ENCODE data around the gene LSM10. TPM values are rescaled to one million over a fixed set of nuclear protein-coding genes. Genes with fewer than 3 reads are reported as not detected.

Gene LSM10
- total RNA-seq, 1 donor from 2014 or later: 58.6 TPM

DNA sequence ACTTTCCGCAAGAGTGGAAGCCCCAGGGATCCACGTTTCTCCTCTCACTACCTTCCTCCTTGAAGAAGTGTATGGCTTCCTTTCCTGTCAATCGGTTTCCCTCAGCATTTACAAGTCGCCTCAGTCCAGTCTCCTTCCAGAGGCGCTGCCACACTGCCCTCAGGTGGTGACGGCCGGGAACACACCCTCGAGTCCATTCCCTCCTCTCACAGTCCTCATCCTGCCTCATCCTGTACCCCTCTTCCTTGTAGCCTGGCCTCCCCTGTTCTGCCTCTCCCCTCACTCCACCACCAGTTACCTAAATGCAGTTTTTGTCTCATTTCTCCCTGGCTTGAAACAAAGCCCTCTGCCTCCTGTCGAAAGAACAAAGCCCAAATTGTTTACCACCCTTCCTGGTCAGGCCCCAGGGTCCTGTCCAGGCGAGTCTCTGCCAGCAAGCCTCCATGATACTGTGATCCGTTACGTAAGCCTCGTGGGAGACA lies 23.2 kb upstream of the LSM10 start:
- DNase-seq: peak; percentile 98
- intact Hi-C loops (cut with micrococcal nuclease): loop anchor here (1.0 to 5.0 kb wide), 6 partner anchors 35 to 324 kb away; partner anchors contain the start of genes SH3D21 and TRAPPC3
- Mint-ChIP-seq H3K4me3 (peak overlapping the region; percentile 26), H3K27me3 (no peaks in the 10 kb centered on the region), H3K9me3 (no peaks in the 10 kb centered on the region), H3K4me1 (peaks cover 12% of the 10 kb centered on the region), H3K36me3 (ENCODE audit: low read depth) (no peaks in the 10 kb centered on the region), H3K27ac (peak overlapping the region; percentile 64)

DNA sequence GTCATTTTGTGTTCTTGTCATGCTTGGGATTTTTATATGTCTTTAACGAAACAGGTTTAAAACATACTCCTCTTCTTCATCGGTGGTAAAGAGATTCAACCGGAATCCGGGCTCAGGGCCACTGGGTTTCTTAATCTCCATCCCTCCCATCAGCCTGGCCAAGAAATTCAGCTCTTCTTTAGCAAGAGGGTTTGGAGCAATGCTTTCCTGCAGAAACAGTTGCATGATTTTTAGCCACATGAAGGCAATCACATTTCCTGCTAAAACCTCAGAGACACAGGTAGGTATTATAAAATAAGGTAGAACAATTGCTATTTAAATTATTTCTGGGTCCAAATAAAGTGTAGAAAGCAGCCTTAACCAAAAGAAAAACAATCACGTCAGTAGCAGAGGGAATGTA lies 22.7 kb upstream of the LSM10 start:
- Mint-ChIP-seq H3K4me3 (peak overlapping the region; percentile 26), H3K27me3 (no peaks in the 10 kb centered on the region), H3K9me3 (no peaks in the 10 kb centered on the region)

DNA sequence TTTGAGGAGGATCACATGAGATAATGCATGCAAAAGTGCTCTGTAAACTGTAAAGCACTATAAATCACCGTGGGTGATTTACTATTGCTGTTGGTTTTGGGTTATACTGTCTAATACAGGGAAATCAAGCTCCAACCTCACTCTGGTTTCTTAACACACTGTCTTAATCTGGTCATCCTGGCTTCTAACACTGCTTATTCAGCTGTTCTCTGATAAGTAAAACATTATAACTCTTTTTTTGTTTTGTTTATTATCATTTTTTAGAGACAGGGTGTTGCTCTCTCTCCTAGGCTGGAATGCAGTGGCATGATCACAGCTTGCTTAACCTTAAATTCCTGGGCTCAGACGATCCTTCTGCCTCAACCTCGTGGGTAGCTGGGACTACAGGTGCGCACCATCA lies 21.9 kb upstream of the LSM10 start:
- no peak for DNase-seq
- no peak overlapping the region for H3K4me3 Mint-ChIP-seq
- no peak overlapping the region for H3K27ac Mint-ChIP-seq
- no peaks in the 10 kb centered on the region for H3K36me3 Mint-ChIP-seq (ENCODE audit: low read depth)
- H3K4me1 Mint-ChIP-seq: peaks cover 10% of the 10 kb centered on the region
- no peaks in the 10 kb centered on the region for H3K27me3 Mint-ChIP-seq
- H3K9me3 Mint-ChIP-seq: no peaks in the 10 kb centered on the region
- intact Hi-C loops (cut with micrococcal nuclease): no loop called here

More for the DNA sequence above, 22.7 kb upstream of the LSM10 start:
- peaks cover 10% of the 10 kb centered on the region for H3K4me1 Mint-ChIP-seq
- H3K27ac Mint-ChIP-seq: peak overlapping the region; percentile 64
- no peak for DNase-seq
- no peaks in the 10 kb centered on the region for H3K36me3 Mint-ChIP-seq (ENCODE audit: low read depth)
- intact Hi-C loops (cut with micrococcal nuclease): loop anchor here (1.0 to 5.0 kb wide), 5 partner anchors 34 to 323 kb away; partner anchors contain the start of genes SH3D21 and TRAPPC3

DNA sequence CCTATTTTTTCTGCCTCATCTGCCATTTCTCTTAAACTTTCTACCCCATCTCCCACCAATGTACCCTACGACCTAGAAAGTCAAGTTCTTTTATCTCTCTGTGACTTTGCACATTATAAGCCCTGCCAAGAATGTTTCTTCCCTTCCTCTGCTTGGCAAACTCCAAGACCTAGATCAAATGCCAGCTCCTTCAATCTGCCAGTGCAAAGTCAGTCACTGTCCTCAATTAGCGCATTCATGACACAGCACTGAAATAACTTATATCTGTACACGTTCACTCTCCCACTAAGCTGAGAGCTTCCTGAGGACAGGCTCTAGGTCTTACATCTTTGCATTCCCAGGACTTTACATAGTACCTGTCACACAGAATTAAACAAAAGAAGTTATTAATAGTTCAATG lies 21.4 kb upstream of the LSM10 start:
- H3K36me3 Mint-ChIP-seq (ENCODE audit: low read depth): no peaks in the 10 kb centered on the region
- H3K4me3 Mint-ChIP-seq: no peak overlapping the region
- H3K27ac Mint-ChIP-seq: no peak overlapping the region
- no peaks in the 10 kb centered on the region for H3K27me3 Mint-ChIP-seq
- intact Hi-C loops (cut with micrococcal nuclease): no loop called here
- H3K9me3 Mint-ChIP-seq: no peaks in the 10 kb centered on the region
- DNase-seq: no peak
- H3K4me1 Mint-ChIP-seq: peaks cover 10% of the 10 kb centered on the region

DNA sequence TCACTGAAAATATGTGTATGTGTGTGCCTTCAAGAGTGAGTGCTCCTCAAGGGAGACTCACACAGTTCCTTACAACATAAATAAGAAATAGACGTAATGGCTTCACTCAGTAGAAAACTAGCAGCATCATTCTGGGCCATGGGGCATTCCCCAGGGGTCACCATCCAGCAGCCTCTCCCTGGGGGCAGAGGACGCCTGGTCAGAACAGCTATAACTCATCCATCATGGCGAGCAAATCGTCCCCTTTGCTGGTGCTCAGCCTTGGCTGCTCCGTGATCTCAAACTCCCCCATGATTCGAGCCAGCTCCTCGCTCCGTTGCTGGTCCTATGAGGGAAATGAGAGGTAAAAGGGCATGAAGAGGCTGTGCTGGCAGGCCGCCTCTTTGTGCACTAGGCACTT lies 20.2 kb upstream of the LSM10 start:
- Mint-ChIP-seq H3K4me3 (no peak overlapping the region), H3K9me3 (no peaks in the 10 kb centered on the region), H3K36me3 (ENCODE audit: low read depth) (no peaks in the 10 kb centered on the region), H3K4me1 (peaks cover 10% of the 10 kb centered on the region), H3K27ac (no peak overlapping the region), H3K27me3 (no peaks in the 10 kb centered on the region)
- DNase-seq: no peak
- intact Hi-C loops (cut with micrococcal nuclease): no loop called here

- Mint-ChIP-seq H3K4me1 (peaks cover 19% of the 10 kb centered on the region), H3K27ac (no peak overlapping the region), H3K36me3 (ENCODE audit: low read depth) (peaks cover 5% of the 10 kb centered on the region), H3K27me3 (no peaks in the 10 kb centered on the region), H3K4me3 (no peak overlapping the region), H3K9me3 (no peaks in the 10 kb centered on the region)
- no peak for DNase-seq
- intact Hi-C loops (cut with micrococcal nuclease): no loop called here
These were observed 18.1 kb upstream of the LSM10 start for GRCh38 chr1:36415661-36416326.

DNA sequence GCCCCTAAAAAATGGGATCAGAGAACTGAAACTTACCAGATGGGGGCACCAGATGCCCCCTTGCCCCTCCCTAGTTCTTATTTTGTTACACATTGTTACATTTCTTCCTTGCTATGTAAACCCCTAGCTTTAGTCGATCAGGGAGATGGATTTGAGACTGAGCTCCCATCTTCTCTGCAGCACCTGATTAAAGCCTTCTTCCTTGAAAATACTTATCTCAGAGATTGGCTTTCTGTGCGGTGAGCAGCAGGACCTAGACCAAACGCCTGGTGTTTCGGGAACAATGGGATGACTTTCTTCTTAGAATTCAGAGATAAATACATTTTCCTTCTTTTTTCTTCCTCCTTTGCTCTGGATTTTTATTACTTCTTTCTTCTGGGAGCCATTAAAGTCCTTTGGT lies 16.7 kb upstream of the LSM10 start:
- H3K27ac Mint-ChIP-seq: no peak overlapping the region
- H3K4me1 Mint-ChIP-seq: peaks cover 13% of the 10 kb centered on the region
- H3K9me3 Mint-ChIP-seq: no peaks in the 10 kb centered on the region
- no peak overlapping the region for H3K4me3 Mint-ChIP-seq
- DNase-seq: no peak
- no peaks in the 10 kb centered on the region for H3K27me3 Mint-ChIP-seq
- intact Hi-C loops (cut with micrococcal nuclease): no loop called here
- H3K36me3 Mint-ChIP-seq (ENCODE audit: low read depth): peaks cover 5% of the 10 kb centered on the region

- Mint-ChIP-seq H3K36me3 (ENCODE audit: low read depth) (peaks cover 5% of the 10 kb centered on the region), H3K9me3 (no peaks in the 10 kb centered on the region), H3K4me3 (peak overlapping the region; percentile 49), H3K27me3 (no peaks in the 10 kb centered on the region), H3K27ac (peak overlapping the region; percentile 93), H3K4me1 (peaks cover 13% of the 10 kb centered on the region)
- peak; percentile 87 for DNase-seq
- intact Hi-C loops (cut with micrococcal nuclease): no loop called here
These were observed 14.3 kb upstream of the LSM10 start for GRCh38 chr1:36411674-36412648.

DNA sequence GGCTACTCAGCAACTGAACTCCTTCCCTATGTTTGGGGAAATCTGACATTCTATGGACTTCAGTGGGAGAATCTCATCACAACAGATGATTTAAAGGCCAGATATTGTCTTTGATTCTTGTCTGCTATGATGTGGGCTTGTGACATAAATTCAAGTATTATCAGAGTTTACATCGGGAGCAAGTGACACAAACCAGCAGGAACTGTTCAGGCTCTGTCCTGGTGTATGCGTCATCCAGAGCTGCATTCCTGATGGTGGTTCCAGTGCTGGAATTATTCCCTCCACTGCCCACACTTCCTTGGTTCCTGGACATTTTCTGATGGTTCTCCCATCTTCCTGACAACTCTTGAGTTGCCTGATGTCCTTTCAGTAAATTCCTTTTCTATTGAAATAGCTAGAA lies 10.8 kb upstream of the LSM10 start:
- DNase-seq: no peak
- Mint-ChIP-seq H3K27me3 (peaks cover 5% of the 10 kb centered on the region), H3K4me3 (no peak overlapping the region), H3K36me3 (ENCODE audit: low read depth) (peaks cover 5% of the 10 kb centered on the region), H3K9me3 (no peaks in the 10 kb centered on the region), H3K27ac (no peak overlapping the region), H3K4me1 (peaks cover 13% of the 10 kb centered on the region)
- intact Hi-C loops (cut with micrococcal nuclease): no loop called here

DNA sequence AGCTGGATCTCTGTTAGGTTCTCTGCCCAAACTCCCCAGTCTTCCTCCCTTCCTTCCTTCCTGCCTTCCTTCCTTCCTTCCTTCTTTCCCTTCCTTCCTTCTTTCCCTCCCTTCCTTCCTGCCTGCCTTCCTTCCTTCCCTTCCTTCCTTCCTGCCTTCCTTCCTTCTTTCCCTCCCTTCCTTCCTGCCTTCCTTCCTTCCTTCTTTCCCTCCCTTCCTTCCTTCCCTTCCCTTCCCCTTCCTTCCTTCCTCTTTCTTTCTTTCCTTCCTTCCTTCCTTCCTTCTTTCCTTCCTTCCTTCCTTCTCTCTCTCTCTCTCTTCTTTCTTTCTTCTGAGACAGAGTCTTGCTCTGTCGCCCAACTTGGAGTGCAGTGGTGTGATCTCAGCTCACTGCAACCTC lies 8.7 kb upstream of the LSM10 start:
- intact Hi-C loops (cut with micrococcal nuclease): no loop called here
- Mint-ChIP-seq H3K27ac (no peak overlapping the region), H3K4me3 (no peak overlapping the region), H3K36me3 (ENCODE audit: low read depth) (peaks cover under 1% of the 10 kb centered on the region), H3K27me3 (peaks cover 5% of the 10 kb centered on the region), H3K4me1 (peaks cover under 1% of the 10 kb centered on the region), H3K9me3 (no peaks in the 10 kb centered on the region)
- DNase-seq: no peak

DNA sequence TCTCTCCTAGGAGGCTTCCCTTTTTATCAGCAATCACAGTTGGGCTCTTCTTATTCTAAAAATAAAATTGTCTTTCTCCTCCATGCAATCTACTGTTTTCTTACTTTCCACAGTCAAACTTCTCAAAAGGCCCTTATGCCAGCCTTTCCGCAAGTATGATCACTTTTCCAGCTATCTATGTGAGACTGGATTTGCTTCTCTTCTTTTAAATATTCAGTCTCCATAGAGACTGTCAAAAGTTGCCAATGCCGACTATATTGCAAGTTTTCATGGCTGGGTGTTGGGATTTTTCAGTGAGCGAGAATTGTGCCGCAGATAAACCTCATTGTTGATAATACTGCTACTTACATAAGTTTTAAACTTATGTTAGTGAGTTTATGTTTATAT lies 4.8 kb upstream of the LSM10 start:
- peaks cover 5% of the 10 kb centered on the region for H3K27me3 Mint-ChIP-seq
- intact Hi-C loops (cut with micrococcal nuclease): no loop called here
- H3K9me3 Mint-ChIP-seq: no peaks in the 10 kb centered on the region
- peaks cover 9% of the 10 kb centered on the region for H3K4me1 Mint-ChIP-seq
- H3K36me3 Mint-ChIP-seq (ENCODE audit: low read depth): no peaks in the 10 kb centered on the region
- DNase-seq: no peak
- H3K27ac Mint-ChIP-seq: no peak overlapping the region
- H3K4me3 Mint-ChIP-seq: no peak overlapping the region

- Mint-ChIP-seq H3K9me3 (no peaks in the 10 kb centered on the region), H3K4me3 (no peak overlapping the region), H3K27ac (no peak overlapping the region), H3K27me3 (peaks cover 5% of the 10 kb centered on the region), H3K4me1 (peaks cover 12% of the 10 kb centered on the region), H3K36me3 (ENCODE audit: low read depth) (no peaks in the 10 kb centered on the region)
- intact Hi-C loops (cut with micrococcal nuclease): no loop called here
- no peak for DNase-seq
These were observed 4.1 kb upstream of the LSM10 start for GRCh38 chr1:36401602-36402503.

GRCh38 chr1:36400825-36401601 lies 3.3 kb upstream of the LSM10 start:
- no peak for DNase-seq
- Mint-ChIP-seq H3K4me3 (peak overlapping the region; percentile 4), H3K27me3 (peaks cover 5% of the 10 kb centered on the region), H3K9me3 (no peaks in the 10 kb centered on the region), H3K4me1 (peaks cover 19% of the 10 kb centered on the region), H3K27ac (peak overlapping the region; percentile 32), H3K36me3 (ENCODE audit: low read depth) (peaks cover 2% of the 10 kb centered on the region)
- intact Hi-C loops (cut with micrococcal nuclease): no loop called here
